Upper lobe of right lung (tissue), 1 donor: ENCODE data around the gene ME3. TPM values are rescaled to one million over a fixed set of nuclear protein-coding genes. Genes with fewer than 3 reads are reported as not detected.
"Not testable (repeated sequence)": the region's sequence is repeated elsewhere in the genome, so short reads cannot be mapped to it uniquely, and the experiment has no call there.

Source experiments
- ATAC-seq: fragments of 200-7000 bp; cut with Tn5 transposase; one replicate; pipeline ENCODE4 v1.9.1; 2020; ENCODE audit warnings: mild to moderate bottlenecking, moderate library complexity
- DNase-seq: peaks from one replicate; pipeline ENCODE4 v3.0.0-alpha.2; 2020
- H3K27ac ChIP-seq: fragments of 200-600 bp; one replicate; pipeline ENCODE4 v1.8.0; 2022
- H3K27me3 ChIP-seq: fragments of 200-600 bp; one replicate; pipeline ENCODE4 v1.8.0; 2022; ENCODE audit warnings: mild to moderate bottlenecking
- H3K36me3 ChIP-seq: fragments of 200-600 bp; one replicate; pipeline ENCODE4 v1.8.0; 2022
- H3K4me1 ChIP-seq: fragments of 200-600 bp; one replicate; pipeline ENCODE4 v1.8.0; 2022
- H3K4me3 ChIP-seq: fragments of 200-600 bp; one replicate; pipeline ENCODE4 v1.8.0; 2022; ENCODE audit warnings: mild to moderate bottlenecking
- H3K9me3 ChIP-seq: fragments of 200-600 bp; one replicate; pipeline ENCODE4 v1.8.0; 2022
- CTCF ChIP-seq: fragments of 200-600 bp; IDR thresholded peaks from one replicate; pipeline ENCODE4 v1.8.0; 2022; ENCODE audit warnings: antibody characterized with exemption
- intact Hi-C: fragments of 100-400 bp; cut with DNase I; formaldehyde crosslinking; loops from one replicate; pipeline ENCODE4 v1.11.0; 2022
- total RNA-seq: library from RNA; stranded (reverse); fragmentation: NEBNext Ultra II Directional; extraction: Animal tissue kit (Norgen Biotek cat#: 25700); gene quantifications from one replicate; pipeline ENCODE4 v1.2.1, GENCODE V29; 2021
- donor health status: DM: no; HTN: yes; CAD: no; lungs with severe emphysema.

Gene ME3
- total RNA-seq, 1 donor from 2014 or later: 24.7 TPM

- ATAC-seq (no peak), DNase-seq (no peak)
- intact Hi-C loops: no loop called here
- Histone ChIP-seq H3K27ac (no peak overlapping the region), H3K27me3 (no peaks in the 10 kb centered on the region), H3K4me3 (no peak overlapping the region), H3K36me3 (no peaks in the 10 kb centered on the region), H3K4me1 (peaks cover 9% of the 10 kb centered on the region), H3K9me3 (no peaks in the 10 kb centered on the region)
- no peak for TF ChIP-seq CTCF
These were observed 51.4 kb downstream of the ME3 start for GRCh38 chr11:86620891-86621521.

DNA sequence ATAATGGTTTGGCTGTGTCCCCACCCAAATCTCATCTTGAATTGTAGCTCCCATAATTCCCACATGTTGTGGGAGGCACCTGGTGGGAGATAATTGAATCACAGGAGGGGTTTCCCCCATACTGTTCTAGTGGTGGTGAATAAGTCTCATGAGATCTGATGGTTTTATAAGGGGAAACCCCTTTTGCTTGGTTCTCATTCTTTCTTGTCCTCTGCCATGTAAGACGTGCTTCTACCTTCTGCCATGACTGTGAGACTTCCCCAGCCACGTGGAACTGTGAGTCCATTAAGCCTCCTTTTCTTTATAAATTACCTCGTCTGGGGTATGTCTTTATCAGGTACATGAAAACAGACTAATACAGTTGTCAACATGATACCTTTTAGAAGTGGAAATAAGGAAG, 53.0 kb downstream of the ME3 start:
- not testable (repeated sequence) for H3K9me3 ChIP-seq, H3K4me3 ChIP-seq, H3K27me3 ChIP-seq, DNase-seq, H3K4me1 ChIP-seq, H3K27ac ChIP-seq, H3K36me3 ChIP-seq, ATAC-seq
- intact Hi-C loops: loop anchor here (10.0 kb wide), 1 partner anchor 185 kb away; the partner anchor contains the start of gene PRSS23

DNA sequence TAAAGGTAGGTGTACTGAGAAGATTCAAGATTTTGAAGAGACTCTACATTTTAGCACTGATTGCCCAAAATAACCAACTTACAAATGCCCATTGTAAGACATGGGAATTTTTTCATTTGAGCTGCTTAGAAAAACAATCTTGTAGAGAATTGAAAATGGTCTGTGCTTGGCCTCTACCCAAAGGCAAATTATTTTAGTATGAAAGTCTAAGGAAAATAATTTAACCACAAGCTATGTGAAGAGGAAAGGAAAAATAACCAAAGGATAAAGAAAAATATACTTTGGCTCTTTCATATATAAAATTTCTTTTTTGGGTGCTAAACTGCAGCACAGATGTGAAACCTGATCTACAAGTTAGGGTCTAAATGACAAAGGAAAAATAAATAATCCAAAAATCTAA, 54.9 kb downstream of the ME3 start:
- intact Hi-C loops: loop anchor here (10.0 kb wide), 1 partner anchor 187 kb away; the partner anchor contains the start of gene PRSS23
- ATAC-seq (no peak), DNase-seq (no peak)
- Histone ChIP-seq H3K9me3 (no peaks in the 10 kb centered on the region), H3K36me3 (no peaks in the 10 kb centered on the region), H3K4me3 (no peak overlapping the region), H3K4me1 (peaks cover 9% of the 10 kb centered on the region), H3K27ac (no peak overlapping the region), H3K27me3 (no peaks in the 10 kb centered on the region)
- no peak for TF ChIP-seq CTCF

DNA sequence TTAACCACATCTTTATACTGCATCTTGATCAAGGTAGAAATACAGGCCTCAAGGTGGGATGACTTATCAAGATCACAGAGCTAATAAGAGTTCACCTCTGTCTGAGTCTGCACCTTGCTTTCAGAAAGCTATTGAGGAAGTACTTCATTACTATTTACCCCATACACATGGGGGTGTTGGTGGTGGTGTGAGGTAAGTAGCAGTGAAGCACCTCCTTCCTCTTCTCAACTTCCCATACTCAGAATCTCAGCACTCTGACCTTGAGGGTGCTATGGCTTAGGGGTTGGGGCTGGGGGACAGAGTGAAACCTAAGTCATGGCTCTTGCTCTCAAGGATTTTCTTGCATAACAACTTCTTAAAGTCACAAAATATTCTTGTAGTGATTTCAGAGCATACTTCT, 56.9 kb downstream of the ME3 start:
- H3K9me3 ChIP-seq: no peaks in the 10 kb centered on the region
- no peaks in the 10 kb centered on the region for H3K27me3 ChIP-seq
- no peak overlapping the region for H3K27ac ChIP-seq
- no peak for TF ChIP-seq CTCF
- H3K36me3 ChIP-seq: no peaks in the 10 kb centered on the region
- H3K4me1 ChIP-seq: peaks cover 1% of the 10 kb centered on the region
- ATAC-seq: peak; percentile 45
- intact Hi-C loops: loop anchor here (10.0 kb wide), 1 partner anchor 189 kb away; the partner anchor contains the start of gene PRSS23
- no peak for DNase-seq
- H3K4me3 ChIP-seq: no peak overlapping the region

- H3K9me3 ChIP-seq: no peaks in the 10 kb centered on the region
- TF ChIP-seq CTCF: no peak
- peaks cover 18% of the 10 kb centered on the region for H3K4me1 ChIP-seq
- ATAC-seq (no peak), DNase-seq (no peak)
- no peak overlapping the region for H3K27ac ChIP-seq
- no peaks in the 10 kb centered on the region for H3K36me3 ChIP-seq
- H3K4me3 ChIP-seq: no peak overlapping the region
- no peaks in the 10 kb centered on the region for H3K27me3 ChIP-seq
- intact Hi-C loops: loop anchor here (10.0 kb wide), 1 partner anchor 194 kb away; the partner anchor contains the start of gene PRSS23
These were observed 61.7 kb downstream of the ME3 start for GRCh38 chr11:86610559-86611341.

DNA sequence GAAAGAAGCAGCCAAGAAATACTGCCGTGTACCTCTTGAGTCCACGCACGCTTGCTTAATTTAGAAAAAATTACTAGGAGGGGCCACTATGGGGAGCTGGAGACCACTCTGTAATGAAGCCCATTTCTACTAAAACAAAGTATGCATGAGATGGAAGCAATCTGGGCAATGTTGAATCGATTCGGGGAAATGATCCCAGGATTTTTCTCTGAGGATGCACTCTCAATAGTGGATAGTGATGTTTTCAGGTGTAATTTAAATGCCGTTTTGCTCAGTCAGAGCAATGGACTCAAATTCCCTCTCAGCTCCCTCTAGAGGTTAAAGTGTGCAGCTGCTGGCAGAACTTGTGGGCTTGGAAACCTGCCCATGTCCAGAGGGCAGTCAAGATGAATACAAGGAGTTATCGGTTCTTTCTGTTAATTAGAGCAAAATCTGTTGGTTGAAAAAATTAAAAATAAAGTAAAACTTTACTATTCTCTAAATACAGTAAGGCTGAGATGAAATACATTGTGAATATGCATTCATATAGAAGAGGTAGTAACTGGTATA, 64.1 kb downstream of the ME3 start:
- ATAC-seq (peak; percentile 92), DNase-seq (peak; percentile 73)
- peak; percentile 95 for TF ChIP-seq CTCF
- H3K4me3 ChIP-seq: peak overlapping the region; percentile 4
- peaks cover 18% of the 10 kb centered on the region for H3K4me1 ChIP-seq
- H3K9me3 ChIP-seq: no peaks in the 10 kb centered on the region
- H3K36me3 ChIP-seq: no peaks in the 10 kb centered on the region
- H3K27ac ChIP-seq: peak overlapping the region; percentile 5
- no peaks in the 10 kb centered on the region for H3K27me3 ChIP-seq
- intact Hi-C loops: loop anchor here (10.0 kb wide), 1 partner anchor 154 kb away; no protein-coding TSS in a partner anchor
